HG03135 (cell line): ENCODE results near the gene KIF1B.
"Not testable (repeated sequence)": the region's sequence is repeated elsewhere in the genome, so short reads cannot be mapped to it uniquely, and the experiment has no call there.

Experiments used
- ATAC-seq: cut with Tn5 transposase; IDR thresholded peaks from one replicate; pipeline ENCODE4 v1.9.1; 2021; ENCODE audit warnings: mild to moderate bottlenecking, moderate library complexity; ENCODE audit not compliant: unreplicated experiment

KIF1B gene

DNA sequence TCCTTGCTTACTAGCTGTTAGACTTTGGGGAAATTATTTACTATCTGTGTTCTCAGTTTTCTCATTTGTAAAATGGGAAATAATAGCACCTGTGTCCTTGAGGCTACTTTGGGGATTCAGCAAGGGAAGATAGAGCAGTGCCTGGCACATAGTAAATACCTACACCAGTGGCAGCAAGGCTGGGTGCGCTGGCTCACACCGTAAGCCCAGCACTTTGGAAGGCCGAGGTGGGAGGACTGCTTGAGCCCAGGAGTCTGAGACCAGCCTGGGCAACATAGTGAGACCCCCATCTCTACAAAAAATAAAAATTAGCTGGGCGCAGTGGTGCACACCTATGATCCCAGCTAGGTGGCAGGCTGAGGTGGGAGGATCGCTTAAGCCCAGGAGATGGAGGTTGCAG, 211.3 kb downstream of the KIF1B start:
- ATAC-seq: no peak

DNA sequence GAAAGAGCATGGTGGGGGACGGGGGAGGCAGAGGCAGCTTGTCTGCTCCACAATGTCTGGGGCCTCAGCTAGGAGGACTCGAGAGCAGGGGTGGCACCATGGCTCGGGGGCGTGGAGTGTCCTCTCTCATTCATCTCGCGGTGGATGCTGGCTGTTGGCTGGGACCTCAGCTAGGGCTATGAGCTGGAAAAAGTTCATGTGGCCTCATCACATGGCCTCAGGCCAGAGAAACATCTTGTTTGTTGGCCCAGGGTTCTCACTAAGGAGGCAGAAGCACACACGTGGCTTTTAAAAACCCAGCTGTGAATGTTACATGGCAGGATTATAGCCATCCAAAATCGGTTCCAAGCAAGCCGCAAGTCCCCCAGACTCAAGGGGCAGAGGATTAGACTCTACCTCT, 213.7 kb downstream of the KIF1B start:
- no peak for ATAC-seq

DNA sequence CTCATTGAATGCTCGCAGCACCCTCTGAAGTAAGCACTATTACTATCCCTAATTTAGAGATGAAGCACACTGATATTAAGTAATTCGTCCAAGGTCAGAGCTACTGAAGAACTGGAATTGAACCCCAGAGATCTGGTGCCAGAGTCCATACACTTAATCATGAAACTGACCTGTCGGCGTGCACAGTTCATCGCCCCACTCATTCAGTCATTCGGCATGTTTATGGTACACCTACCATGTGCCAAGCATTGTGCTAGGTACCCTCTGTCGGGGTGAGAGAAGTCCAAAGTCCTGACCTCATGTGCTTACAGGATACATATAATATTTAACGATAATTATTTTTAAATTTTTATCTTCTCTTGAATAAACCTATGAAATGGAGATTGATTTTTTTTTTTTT, 214.3 kb downstream of the KIF1B start:
- ATAC-seq: no peak

DNA sequence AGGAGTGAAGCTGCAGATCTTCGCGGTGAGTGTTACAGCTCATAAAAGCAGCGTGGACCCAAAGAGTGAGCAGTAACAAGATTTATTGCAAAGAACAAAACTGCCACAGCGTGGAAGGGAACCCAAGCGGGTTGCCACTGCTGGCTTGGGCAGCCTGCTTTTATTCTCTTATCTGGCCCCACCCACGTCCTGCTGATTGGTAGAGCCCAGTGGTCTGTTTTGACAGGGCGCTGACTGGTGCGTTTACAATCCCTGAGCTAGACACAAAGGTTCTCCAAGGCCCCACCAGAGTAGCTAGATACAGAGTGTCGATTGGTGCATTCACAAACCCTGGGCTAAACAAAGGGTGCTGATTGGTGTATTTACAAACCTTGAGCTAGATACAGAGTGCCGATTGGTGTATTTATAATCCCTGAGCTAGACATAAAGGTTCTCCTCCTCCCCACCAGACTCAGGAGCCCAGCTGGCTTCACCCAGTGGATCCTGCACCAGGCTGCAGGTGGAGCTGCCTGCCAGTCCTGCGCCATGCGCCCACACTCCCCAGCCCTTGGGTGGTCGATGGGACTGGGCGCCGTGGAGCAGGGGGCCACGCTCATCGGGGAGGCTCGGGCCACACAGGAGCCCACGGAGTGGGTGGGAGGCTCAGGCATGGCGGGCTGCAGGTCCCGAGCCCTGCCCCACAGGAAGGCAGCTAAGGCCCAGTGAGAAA, 215.6 kb downstream of the KIF1B start:
- not testable (repeated sequence) for ATAC-seq

DNA sequence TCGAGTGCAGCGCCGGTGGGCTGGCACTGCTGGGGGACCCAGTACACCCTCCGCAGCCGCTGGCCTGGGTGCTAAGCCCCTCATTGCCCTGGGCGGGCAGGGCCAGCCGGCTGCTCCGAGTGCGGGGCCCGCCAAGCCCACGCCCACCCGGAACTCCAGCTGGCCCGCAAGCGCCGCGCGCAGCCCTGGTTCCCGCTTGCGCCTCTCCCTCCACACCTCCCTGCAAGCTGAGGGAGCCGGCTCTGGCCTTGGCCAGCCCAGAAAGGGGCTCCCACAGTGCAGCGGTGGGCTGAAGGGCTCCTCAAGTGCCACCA, 216.1 kb downstream of the KIF1B start:
- ATAC-seq: not testable (repeated sequence)

DNA sequence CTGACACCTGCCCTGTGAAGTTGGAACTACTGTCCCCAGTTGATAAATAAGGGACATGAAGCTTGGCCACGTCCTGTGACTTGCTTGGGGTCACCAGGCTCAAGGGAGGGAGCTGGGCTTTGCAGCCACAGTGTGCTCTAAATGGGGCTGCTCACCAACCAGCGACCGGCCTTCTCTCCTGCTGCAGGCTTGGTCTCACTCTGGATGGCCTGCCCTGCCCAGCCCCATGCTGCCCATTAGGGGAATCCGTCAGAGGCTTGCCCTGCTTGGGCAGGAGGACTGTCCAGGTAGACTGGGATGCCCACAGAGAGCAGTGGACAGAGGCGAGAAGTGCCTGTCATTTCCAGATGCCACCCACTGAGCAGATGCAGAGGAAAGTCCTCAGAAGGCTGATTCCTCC, 218.6 kb downstream of the KIF1B start:
- no peak for ATAC-seq

DNA sequence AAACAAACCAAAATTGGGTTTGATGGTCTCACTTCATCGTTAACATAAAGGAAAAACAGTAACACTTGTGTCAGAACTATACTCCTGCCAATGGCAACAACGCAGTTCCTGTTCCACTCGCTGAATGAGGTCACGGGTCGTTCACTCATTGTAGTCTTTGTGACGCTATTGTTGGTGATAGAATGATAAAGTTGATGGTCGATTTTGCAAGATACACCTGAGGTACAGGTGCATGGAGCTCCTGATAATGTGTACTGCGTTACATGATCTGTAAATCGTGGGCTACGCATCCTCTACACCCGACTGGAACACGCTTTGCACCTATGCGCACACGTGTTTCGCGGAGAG, 219.5 kb downstream of the KIF1B start:
- ATAC-seq: peak; percentile 14

DNA sequence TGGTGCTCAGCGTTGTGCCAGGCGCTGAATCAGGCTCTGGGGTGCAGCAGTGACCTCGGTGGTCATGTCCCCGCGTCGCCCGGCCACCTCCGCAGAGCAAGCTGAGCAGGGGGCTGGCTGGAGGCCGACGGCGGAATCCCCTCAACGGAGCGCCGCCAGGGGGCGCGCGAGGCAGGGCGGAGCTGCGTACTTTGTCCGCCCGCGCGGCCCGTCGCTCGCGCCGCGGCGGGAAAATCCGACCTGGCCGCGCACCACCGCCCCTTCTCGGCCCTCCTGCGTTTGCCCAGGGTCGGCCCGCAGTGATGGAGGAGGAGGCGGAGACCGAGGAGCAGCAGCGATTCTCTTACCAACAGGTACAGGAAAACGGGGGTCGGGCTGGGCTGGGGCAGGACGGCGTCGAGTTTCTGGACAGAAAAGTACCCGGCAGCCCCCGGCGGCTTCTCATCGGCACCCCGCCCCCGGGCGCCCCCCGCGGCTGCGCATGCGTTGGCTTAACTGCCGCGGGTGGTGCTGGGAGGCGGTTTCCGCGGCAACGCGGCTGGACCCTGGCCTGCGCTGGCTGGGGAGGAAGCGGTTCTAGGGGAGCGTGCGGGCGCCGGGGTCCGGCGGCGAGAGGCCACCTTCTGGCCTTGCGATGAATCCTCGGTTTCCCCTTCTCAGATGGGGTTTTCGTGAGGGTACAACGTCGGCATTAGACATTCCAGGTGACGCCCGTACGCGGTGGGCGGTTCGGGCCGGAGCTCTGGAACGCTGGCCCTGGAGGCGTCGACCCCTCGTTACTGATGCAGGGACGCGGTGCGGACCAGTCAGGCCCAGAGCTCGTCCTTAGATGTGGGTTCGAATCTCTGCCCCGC, 220.1 kb downstream of the KIF1B start, which contains the start of gene CENPS:
CENPS (plus strand) TSS at position 218 of the 854 bp plus-strand sequence; CDS start at position 303, 85 bp downstream.
- ATAC-seq: peak; percentile 77
